HepG2 (cell line): ENCODE data around the gene NEK8. TPM values are rescaled to one million over a fixed set of nuclear protein-coding genes. Genes with fewer than 3 reads are reported as not detected.

ENCODE experiments used
- FOXC1 ChIP-seq: sonication (generic); formaldehyde crosslinking; IDR thresholded peaks from 2 replicates; pipeline ENCODE4 v1.8.0; 2022; ENCODE audit warnings: mild to moderate bottlenecking, missing genetic modification reagents, borderline replicate concordance
- GLMP ChIP-seq: sonication (generic); formaldehyde crosslinking; IDR thresholded peaks from 2 replicates; pipeline ENCODE4 v1.9.0; 2021; ENCODE audit warnings: missing genetic modification reagents, mild to moderate bottlenecking, borderline replicate concordance
- MTA3 ChIP-seq: sonication (generic); formaldehyde crosslinking; IDR thresholded peaks from 2 replicates; pipeline ENCODE4 v1.4.0; 2020; ENCODE audit warnings: missing genetic modification reagents
- NFIB ChIP-seq: sonication (generic); formaldehyde crosslinking; IDR thresholded peaks from 2 replicates; pipeline ENCODE4 v1.9.0; 2021; ENCODE audit warnings: missing genetic modification reagents, mild to moderate bottlenecking, borderline replicate concordance
- PHF20 ChIP-seq: sonication (generic); formaldehyde crosslinking; IDR thresholded peaks from 2 replicates; pipeline ENCODE4 v1.5.0; 2020; ENCODE audit warnings: mild to moderate bottlenecking, missing genetic modification reagents
- POGZ ChIP-seq: sonication (generic); formaldehyde crosslinking; IDR thresholded peaks from 2 replicates; pipeline ENCODE4 v1.4.0; 2020; ENCODE audit warnings: mild to moderate bottlenecking, missing genetic modification reagents
- STAT6 ChIP-seq: sonication (generic); formaldehyde crosslinking; IDR thresholded peaks from 2 replicates; pipeline ENCODE4 v1.4.0; 2020; ENCODE audit warnings: missing genetic modification reagents, mild to moderate bottlenecking, borderline replicate concordance
- ZKSCAN8 ChIP-seq: IDR thresholded peaks from 2 replicates; pipeline ENCODE4 v1.6.1; 2016; ENCODE audit warnings: borderline replicate concordance, missing genetic modification reagents, missing compliant biosample characterization
- ZNF234 ChIP-seq: sonication (generic); formaldehyde crosslinking; conservative IDR thresholded peaks from 2 replicates; pipeline ENCODE4 v1.5.1; 2020; ENCODE audit warnings: mild to moderate bottlenecking, missing genetic modification reagents
- ZNF292 ChIP-seq: sonication (generic); formaldehyde crosslinking; IDR thresholded peaks from 2 replicates; pipeline ENCODE4 v1.8.1; 2022; ENCODE audit warnings: mild to moderate bottlenecking, low read depth, missing genetic modification reagents, borderline replicate concordance
- ZNF331 ChIP-seq: sonication (generic); formaldehyde crosslinking; IDR thresholded peaks from 2 replicates; pipeline ENCODE4 v1.4.0; 2020; ENCODE audit warnings: missing genetic modification reagents
- ZNF451 ChIP-seq: sonication (generic); formaldehyde crosslinking; IDR thresholded peaks from 2 replicates; pipeline ENCODE4 v1.5.0; 2020; ENCODE audit warnings: mild to moderate bottlenecking, missing genetic modification reagents
- ZNF512 ChIP-seq: sonication (generic); formaldehyde crosslinking; IDR thresholded peaks from 2 replicates; pipeline ENCODE4 v1.4.0; 2020; ENCODE audit warnings: mild to moderate bottlenecking, missing genetic modification reagents
- ZNF547 ChIP-seq: sonication (generic); formaldehyde crosslinking; IDR thresholded peaks from 2 replicates; pipeline ENCODE4 v1.5.1; 2020; ENCODE audit warnings: mild to moderate bottlenecking, missing genetic modification reagents
- polyA plus RNA-seq, 8 experiments: library from polyadenylated mRNA; depleted of rRNA in 3 of 8; stranded (reverse) in 7 of 8; unstranded in 1 of 8; fragments of >200 nt; fragmentation: Illumina TruSeq in 4 of 8; extraction: Trizol in 4 of 8; gene quantifications; 2 replicates each; pipeline versions ENCODE4 v1.2.1 to v1.2.3, GENCODE V29; 2011 to 2016; ENCODE audit warnings: low read depth in 4 of 8, missing spikeins in 1 of 8, mixed read lengths in 1 of 8; ENCODE audit not compliant: insufficient read depth in 1 of 8
- total RNA-seq, 5 experiments: library from RNA; depleted of rRNA; stranded (reverse); fragments of >200 nt; fragmentation: Illumina TruSeq; extraction: Trizol; gene quantifications; 2 replicates each; pipeline ENCODE4 v1.2.3, GENCODE V29; 2016; ENCODE audit warnings: low read depth in 1 of 5
- TF ChIP-seq, protein P1 (sequence below): sonication (generic); formaldehyde crosslinking; IDR thresholded peaks from 2 replicates; pipeline ENCODE4 v1.8.1; 2023; ENCODE audit warnings: missing genetic modification reagents, inconsistent platforms, borderline replicate concordance
- TF ChIP-seq, protein P2 (sequence below): sonication (generic); formaldehyde crosslinking; IDR thresholded peaks from 2 replicates; pipeline ENCODE4 v1.5.1; 2020; ENCODE audit warnings: missing genetic modification reagents, mild to moderate bottlenecking, borderline replicate concordance

Gene NEK8
- total and polyA plus RNA-seq, 2 of the 13 experiments (the other 11 are each of a cell fraction or from before 2014, with no cell fraction given) = 5.8 to 13.5 TPM

GRCh38 chr17:28725660-28726225 is 2.8 kb upstream of the NEK8 start (continued):
- TF ChIP-seq POGZ (CRISPR knock-in tag) (no peak; the same call in none of the 2 replicates), MTA3 (CRISPR knock-in tag) (no peak), ZNF547 (CRISPR knock-in tag) (peak; percentile 84), ZNF292 (no peak), FOXC1 (CRISPR knock-in tag) (peak; percentile 58; the same call in 1 of the 2 replicates), NFIB (CRISPR knock-in tag) (no peak), GLMP (CRISPR knock-in tag) (no peak), ZNF451 (CRISPR knock-in tag) (no peak; the same call in 1 of the 2 replicates), ZKSCAN8 (CRISPR knock-in tag) (no peak), STAT6 (CRISPR knock-in tag) (peak; percentile 32), ZNF512 (CRISPR knock-in tag) (peak; percentile 47; the same call in 1 of the 2 replicates), PHF20 (CRISPR knock-in tag) (0 out of 2 replicates have a peak, but pooled peaks have one; percentile 27), ZNF234 (CRISPR knock-in tag) (no peak), ZNF331 (CRISPR knock-in tag) (peak; percentile 13)
- TF ChIP-seq, protein P1, sequence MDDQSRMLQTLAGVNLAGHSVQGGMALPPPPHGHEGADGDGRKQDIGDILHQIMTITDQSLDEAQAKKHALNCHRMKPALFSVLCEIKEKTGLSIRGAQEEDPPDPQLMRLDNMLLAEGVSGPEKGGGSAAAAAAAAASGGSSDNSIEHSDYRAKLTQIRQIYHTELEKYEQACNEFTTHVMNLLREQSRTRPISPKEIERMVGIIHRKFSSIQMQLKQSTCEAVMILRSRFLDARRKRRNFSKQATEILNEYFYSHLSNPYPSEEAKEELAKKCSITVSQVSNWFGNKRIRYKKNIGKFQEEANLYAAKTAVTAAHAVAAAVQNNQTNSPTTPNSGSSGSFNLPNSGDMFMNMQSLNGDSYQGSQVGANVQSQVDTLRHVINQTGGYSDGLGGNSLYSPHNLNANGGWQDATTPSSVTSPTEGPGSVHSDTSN = 0 out of 2 replicates have a peak, but pooled peaks have one; percentile 15
- TF ChIP-seq, protein P2, sequence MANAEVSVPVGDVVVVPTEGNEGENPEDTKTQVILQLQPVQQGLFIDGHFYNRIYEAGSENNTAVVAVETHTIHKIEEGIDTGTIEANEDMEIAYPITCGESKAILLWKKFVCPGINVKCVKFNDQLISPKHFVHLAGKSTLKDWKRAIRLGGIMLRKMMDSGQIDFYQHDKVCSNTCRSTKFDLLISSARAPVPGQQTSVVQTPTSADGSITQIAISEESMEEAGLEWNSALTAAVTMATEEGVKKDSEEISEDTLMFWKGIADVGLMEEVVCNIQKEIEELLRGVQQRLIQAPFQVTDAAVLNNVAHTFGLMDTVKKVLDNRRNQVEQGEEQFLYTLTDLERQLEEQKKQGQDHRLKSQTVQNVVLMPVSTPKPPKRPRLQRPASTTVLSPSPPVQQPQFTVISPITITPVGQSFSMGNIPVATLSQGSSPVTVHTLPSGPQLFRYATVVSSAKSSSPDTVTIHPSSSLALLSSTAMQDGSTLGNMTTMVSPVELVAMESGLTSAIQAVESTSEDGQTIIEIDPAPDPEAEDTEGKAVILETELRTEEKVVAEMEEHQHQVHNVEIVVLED = peak; percentile 53; the same call in 1 of the 2 replicates
